Measurements from ENCODE around the gene BLOC1S1.

Gene BLOC1S1

GRCh38 chr12:55696141-55696540, 19.7 kb upstream of the BLOC1S1 start:
- TF ChIP-seq EP300 (IDR thresholded peaks at IDR 0.05; ENCODE audit: borderline replicate concordance) (no peak), FOXM1 (IDR thresholded peaks at IDR 0.05; ENCODE audit: borderline replicate concordance, low read depth) (no peak), YY1 (IDR thresholded peaks at IDR 0.05; ENCODE audit: low read depth) (no peak), EGR1 (IDR thresholded peaks at IDR 0.05) (no peak), RAD21 (IDR thresholded peaks at IDR 0.05; ENCODE audit: low read depth) (no peak), USF1 (IDR thresholded peaks at IDR 0.05) (no peak)

GRCh38 chr12:55696796-55697462, 18.9 kb upstream of the BLOC1S1 start:
- no peak for TF ChIP-seq TCF12 (IDR thresholded peaks at IDR 0.05; ENCODE audit: low read depth)
- TF ChIP-seq ZBTB7A (IDR thresholded peaks at IDR 0.05; ENCODE audit: low read depth): no peak

- TF ChIP-seq RAD21 (IDR thresholded peaks at IDR 0.05; ENCODE audit: low read depth) (no peak), YY1 (IDR thresholded peaks at IDR 0.05; ENCODE audit: low read depth) (no peak), NFIC (IDR thresholded peaks at IDR 0.05) (no peak), MAX (IDR thresholded peaks at IDR 0.05) (no peak), CEBPB (IDR thresholded peaks at IDR 0.05) (no peak), ZBTB7A (IDR thresholded peaks at IDR 0.05; ENCODE audit: low read depth) (no peak), FOXM1 (IDR thresholded peaks at IDR 0.05; ENCODE audit: borderline replicate concordance, low read depth) (no peak), TCF12 (IDR thresholded peaks at IDR 0.05; ENCODE audit: low read depth) (no peak), EP300 (IDR thresholded peaks at IDR 0.05; ENCODE audit: borderline replicate concordance) (no peak), TEAD4 (IDR thresholded peaks at IDR 0.05) (no peak), CREB1 (IDR thresholded peaks at IDR 0.05; ENCODE audit: low read depth) (no peak), REST (IDR thresholded peaks at IDR 0.05; ENCODE audit: low read depth) (no peak), USF1 (IDR thresholded peaks at IDR 0.05) (no peak), EGR1 (IDR thresholded peaks at IDR 0.05) (no peak), TAF1 (IDR thresholded peaks at IDR 0.05; ENCODE audit: low read depth) (no peak)
Measured at GRCh38 chr12:55697686-55698085, 18.2 kb upstream of the BLOC1S1 start.

- TF ChIP-seq NFIC (IDR thresholded peaks at IDR 0.05) (no peak), REST (IDR thresholded peaks at IDR 0.05; ENCODE audit: low read depth) (no peak), FOXM1 (IDR thresholded peaks at IDR 0.05; ENCODE audit: borderline replicate concordance, low read depth) (no peak), CREB1 (IDR thresholded peaks at IDR 0.05; ENCODE audit: low read depth) (no peak), EGR1 (IDR thresholded peaks at IDR 0.05) (no peak), TCF12 (IDR thresholded peaks at IDR 0.05; ENCODE audit: low read depth) (no peak), USF1 (IDR thresholded peaks at IDR 0.05) (no peak), RAD21 (IDR thresholded peaks at IDR 0.05; ENCODE audit: low read depth) (no peak), ZBTB7A (IDR thresholded peaks at IDR 0.05; ENCODE audit: low read depth) (no peak), TAF1 (IDR thresholded peaks at IDR 0.05; ENCODE audit: low read depth) (no peak), MAX (IDR thresholded peaks at IDR 0.05) (no peak), TEAD4 (IDR thresholded peaks at IDR 0.05) (no peak)
Measured at GRCh38 chr12:55698241-55698955, 17.4 kb upstream of the BLOC1S1 start.

- TF ChIP-seq NFIC (IDR thresholded peaks at IDR 0.05): no peak
- no peak for TF ChIP-seq RAD21 (IDR thresholded peaks at IDR 0.05; ENCODE audit: low read depth)
- no peak for TF ChIP-seq USF1 (IDR thresholded peaks at IDR 0.05)
Measured at GRCh38 chr12:55698965-55699364, 16.9 kb upstream of the BLOC1S1 start.

Measured in Ishikawa (cell line).